K562 (cell line): ENCODE data around the gene CPT1C. TPM values are rescaled to one million over a fixed set of nuclear protein-coding genes. Genes with fewer than 3 reads are reported as not detected.
A peak's percentile ranks its signal among the peaks of the same experiment; 100 is the strongest.

Experiments
- BCL6 ChIP-seq: fragments of 250-450 bp; sonication (Bioruptor Pico); IDR thresholded peaks from 2 replicates; pipeline ENCODE4 v1.4.0; 2020
- CBFA2T2 ChIP-seq: fragments of 450-650 bp; conservative IDR thresholded peaks from 2 replicates; pipeline ENCODE4 v1.6.1; 2017; ENCODE audit warnings: mild to moderate bottlenecking
- CHCHD3 ChIP-seq: fragments of 250-450 bp; sonication (Bioruptor Pico); IDR thresholded peaks from 2 replicates; pipeline ENCODE4 v2.1.2; 2022; ENCODE audit warnings: mild to moderate bottlenecking
- CHD4 ChIP-seq: fragments of 200-600 bp; sonication (generic); IDR thresholded peaks from 3 replicates; pipeline ENCODE4 v1.6.1; 2012; ENCODE audit warnings: low read depth, mild to moderate bottlenecking, mixed read lengths, low read length, inconsistent platforms; ENCODE audit not compliant: insufficient read depth, insufficient replicate concordance, poor library complexity, severe bottlenecking
- CTCFL ChIP-seq: IDR thresholded peaks from 2 replicates; pipeline ENCODE4 v1.6.1; 2011; ENCODE audit warnings: borderline replicate concordance, low read depth, mild to moderate bottlenecking, moderate library complexity, low read length; ENCODE audit not compliant: insufficient read depth, poor library complexity, severe bottlenecking
- ETV5 ChIP-seq: sonication (generic); formaldehyde crosslinking; IDR thresholded peaks from 2 replicates; pipeline ENCODE4 v1.4.0; 2020; ENCODE audit warnings: low read depth, mild to moderate bottlenecking, missing genetic modification reagents
- FOS ChIP-seq: IDR thresholded peaks from 3 replicates; pipeline ENCODE4 v1.6.1; 2011; ENCODE audit not compliant: insufficient read length; ENCODE audit errors: extremely low read depth
- PRDM10 ChIP-seq: fragments of 450-650 bp; IDR thresholded peaks from 2 replicates; pipeline ENCODE4 v1.6.1; 2018; ENCODE audit not compliant: partially characterized antibody
- PTBP1 ChIP-seq: fragments of 200-400 bp; formaldehyde crosslinking; IDR thresholded peaks from 2 replicates; pipeline ENCODE4 v1.6.1; 2017; ENCODE audit warnings: low read depth, low read length
- SRSF9 ChIP-seq: fragments of 200-400 bp; formaldehyde crosslinking; IDR thresholded peaks from 2 replicates; pipeline ENCODE4 v1.6.1; 2017; ENCODE audit warnings: low read depth, low read length, borderline replicate concordance
- TEAD2 ChIP-seq: fragments of 450-650 bp; IDR thresholded peaks from 2 replicates; pipeline ENCODE4 v1.6.1; 2016; ENCODE audit warnings: missing genetic modification characterization, control low read depth, missing compliant biosample characterization
- TSC22D4 ChIP-seq: fragments of 450-650 bp; IDR thresholded peaks from 2 replicates; pipeline ENCODE4 v1.6.1; 2016; ENCODE audit warnings: missing genetic modification characterization, missing biosample characterization, control low read depth
- XRCC4 ChIP-seq: IDR thresholded peaks from one replicate; pipeline ENCODE4 v1.6.1; 2011; ENCODE audit not compliant: insufficient read depth, insufficient read length; ENCODE audit errors: extremely low read depth
- ZEB2 ChIP-seq: fragments of 450-650 bp; IDR thresholded peaks from 2 replicates; pipeline ENCODE4 v1.6.1; 2016
- ZKSCAN3 ChIP-seq: fragments of 250-450 bp; sonication (Bioruptor Pico); IDR thresholded peaks from 2 replicates; pipeline ENCODE4 v1.4.0; 2020
- ZNF165 ChIP-seq: fragments of 250-450 bp; sonication (Bioruptor Pico); IDR thresholded peaks from 2 replicates; pipeline ENCODE4 v1.4.0; 2020; ENCODE audit warnings: borderline replicate concordance
- ZNF253 ChIP-seq: fragments of 250-450 bp; sonication (Bioruptor Pico); conservative IDR thresholded peaks from 2 replicates; pipeline ENCODE4 v1.6.1; 2021; ENCODE audit warnings: mild to moderate bottlenecking
- ZNF586 ChIP-seq: fragments of 450-650 bp; formaldehyde crosslinking; conservative IDR thresholded peaks from 2 replicates; pipeline ENCODE4 v1.4.0; 2020; ENCODE audit warnings: mild to moderate bottlenecking, moderate library complexity
- polyA plus RNA-seq, 8 experiments: library from polyadenylated mRNA; depleted of rRNA in 4 of 8; stranded (reverse) in 5 of 8; unstranded in 3 of 8; fragments of >200 nt; fragmentation: Nextera tagmentation in 2 of 8; fragmentation: Illumina TruSeq in 1 of 8; extraction: Ambion mirVana in 2 of 8; extraction: Trizol in 1 of 8; gene quantifications; 2 replicates each; pipeline versions ENCODE4 v1.2.1 to v1.2.3, GENCODE V29; 2011 to 2014; ENCODE audit warnings: inconsistent platforms in 1 of 8, missing spikeins in 1 of 8
- total RNA-seq, 7 experiments: library from RNA; depleted of rRNA in 6 of 7; stranded (reverse); fragments of >200 nt in 6 of 7; fragmentation: Illumina TruSeq in 2 of 7; extraction: Trizol in 2 of 7; gene quantifications; 2 replicates each; pipeline versions ENCODE4 v1.2.1 to v1.2.3, GENCODE V29; 2011 to 2021; ENCODE audit warnings: low replicate concordance in 1 of 7
- TF ChIP-seq, protein P1 (sequence below), 2 experiments: IDR thresholded peaks; 2 replicates each; pipeline ENCODE4 v1.6.1; 2012; ENCODE audit warnings: improper control_type of control experiment in 2 of 2, low read depth in 2 of 2, low read length in 2 of 2, borderline replicate concordance in 1 of 2
- TF ChIP-seq, protein P2 (sequence below): fragments of 450-650 bp; formaldehyde crosslinking; IDR thresholded peaks from 2 replicates; pipeline ENCODE4 v1.4.0; 2020; ENCODE audit warnings: mild to moderate bottlenecking, mixed read lengths

Gene CPT1C
- total and polyA plus RNA-seq, 9 of the 15 experiments (the other 6 are each of a cell fraction or from before 2014, with no cell fraction given) = 1.9 to 12.3 (median 3.0) TPM

GRCh38 chr19:49666120-49666444, 24.8 kb upstream of the CPT1C start (continued):
- TF ChIP-seq, protein P1, sequence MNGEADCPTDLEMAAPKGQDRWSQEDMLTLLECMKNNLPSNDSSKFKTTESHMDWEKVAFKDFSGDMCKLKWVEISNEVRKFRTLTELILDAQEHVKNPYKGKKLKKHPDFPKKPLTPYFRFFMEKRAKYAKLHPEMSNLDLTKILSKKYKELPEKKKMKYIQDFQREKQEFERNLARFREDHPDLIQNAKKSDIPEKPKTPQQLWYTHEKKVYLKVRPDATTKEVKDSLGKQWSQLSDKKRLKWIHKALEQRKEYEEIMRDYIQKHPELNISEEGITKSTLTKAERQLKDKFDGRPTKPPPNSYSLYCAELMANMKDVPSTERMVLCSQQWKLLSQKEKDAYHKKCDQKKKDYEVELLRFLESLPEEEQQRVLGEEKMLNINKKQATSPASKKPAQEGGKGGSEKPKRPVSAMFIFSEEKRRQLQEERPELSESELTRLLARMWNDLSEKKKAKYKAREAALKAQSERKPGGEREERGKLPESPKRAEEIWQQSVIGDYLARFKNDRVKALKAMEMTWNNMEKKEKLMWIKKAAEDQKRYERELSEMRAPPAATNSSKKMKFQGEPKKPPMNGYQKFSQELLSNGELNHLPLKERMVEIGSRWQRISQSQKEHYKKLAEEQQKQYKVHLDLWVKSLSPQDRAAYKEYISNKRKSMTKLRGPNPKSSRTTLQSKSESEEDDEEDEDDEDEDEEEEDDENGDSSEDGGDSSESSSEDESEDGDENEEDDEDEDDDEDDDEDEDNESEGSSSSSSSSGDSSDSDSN (IDR thresholded peaks at IDR 0.05; ENCODE audit: borderline replicate concordance in 1 of 2, low read depth in 2 of 2, low read length in 2 of 2) = no peak
- TF ChIP-seq ZNF165 (CRISPR knock-in tag) = no peak
- TF ChIP-seq, protein P2, sequence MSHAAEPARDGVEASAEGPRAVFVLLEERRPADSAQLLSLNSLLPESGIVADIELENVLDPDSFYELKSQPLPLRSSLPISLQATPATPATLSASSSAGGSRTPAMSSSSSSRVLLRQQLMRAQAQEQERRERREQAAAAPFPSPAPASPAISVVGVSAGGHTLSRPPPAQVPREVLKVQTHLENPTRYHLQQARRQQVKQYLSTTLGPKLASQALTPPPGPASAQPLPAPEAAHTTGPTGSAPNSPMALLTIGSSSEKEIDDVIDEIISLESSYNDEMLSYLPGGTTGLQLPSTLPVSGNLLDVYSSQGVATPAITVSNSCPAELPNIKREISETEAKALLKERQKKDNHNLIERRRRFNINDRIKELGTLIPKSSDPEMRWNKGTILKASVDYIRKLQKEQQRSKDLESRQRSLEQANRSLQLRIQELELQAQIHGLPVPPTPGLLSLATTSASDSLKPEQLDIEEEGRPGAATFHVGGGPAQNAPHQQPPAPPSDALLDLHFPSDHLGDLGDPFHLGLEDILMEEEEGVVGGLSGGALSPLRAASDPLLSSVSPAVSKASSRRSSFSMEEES (CRISPR knock-in tag) = no peak
- TF ChIP-seq ZEB2 = no peak
- TF ChIP-seq ZNF586 (CRISPR knock-in tag) = no peak
- TF ChIP-seq XRCC4 = no peak
- TF ChIP-seq TEAD2 (tag) = 0 out of 2 replicates have a peak, but pooled peaks have one; percentile 47
- TF ChIP-seq CHCHD3 (CRISPR knock-in tag) = no peak
- TF ChIP-seq ZKSCAN3 (CRISPR knock-in tag) = no peak
- no peak for TF ChIP-seq CBFA2T2
- TF ChIP-seq BCL6 (CRISPR knock-in tag) = no peak
- no peak for TF ChIP-seq CHD4
- no peak for TF ChIP-seq FOS
- no peak for TF ChIP-seq SRSF9
- TF ChIP-seq ZNF253 (CRISPR knock-in tag) = no peak
- peak; percentile 80 for TF ChIP-seq CTCFL
- no peak for TF ChIP-seq TSC22D4 (tag)
- TF ChIP-seq ETV5 (CRISPR knock-in tag) = no peak
- TF ChIP-seq PTBP1 = no peak
- TF ChIP-seq PRDM10 = no peak
